Colonic mucosa (tissue), 4 donors: ENCODE results near the gene EFNA3. TPM values are rescaled to one million over a fixed set of nuclear protein-coding genes. Genes with fewer than 3 reads are reported as not detected.

Experiments
- DNase-seq: peaks from one replicate; pipeline ENCODE4 v3.0.0-alpha.2; 2020
- H3K27ac ChIP-seq: fragments of 200-600 bp; one replicate; pipeline ENCODE4 v1.8.0; 2021
- H3K27me3 ChIP-seq: fragments of 200-600 bp; one replicate; pipeline ENCODE4 v1.8.0; 2021
- H3K36me3 ChIP-seq: fragments of 200-600 bp; one replicate; pipeline ENCODE4 v1.8.0; 2021
- H3K4me1 ChIP-seq: fragments of 200-600 bp; one replicate; pipeline ENCODE4 v1.8.0; 2021; ENCODE audit warnings: mild to moderate bottlenecking
- H3K4me3 ChIP-seq: fragments of 200-600 bp; one replicate; pipeline ENCODE4 v1.8.0; 2021
- H3K9ac ChIP-seq, 2 donors: one replicate each; pipeline ENCODE4 v1.7.0; 2013; ENCODE audit warnings: control low read depth in 2 of 2, low read depth in 2 of 2, low read length in 2 of 2
- H3K9me3 ChIP-seq: fragments of 200-600 bp; one replicate; pipeline ENCODE4 v1.8.0; 2021
- CTCF ChIP-seq: fragments of 200-600 bp; IDR thresholded peaks from one replicate; pipeline ENCODE4 v1.8.0; 2022; ENCODE audit warnings: antibody characterized with exemption, mild to moderate bottlenecking
- intact Hi-C: fragments of 100-400 bp; cut with DNase I; formaldehyde crosslinking; loops from one replicate; pipeline ENCODE4 v1.14.1; 2022
- total RNA-seq, 2 donors: library from RNA; stranded (reverse); fragmentation: NEBNext Ultra II Directional in 1 of 2; extraction: Animal tissue kit (Norgen Biotek cat#: 25700) in 1 of 2; gene quantifications; one replicate each; pipeline ENCODE4 v1.2.1, GENCODE V29; 2021
- donor health status: healthy.
- donor health status: DM: no; HTN: no; CAD: no.
- donor health status: DM: no; HTN: no; CAD: no.

The EFNA3 gene
- total RNA-seq, 2 donors from 2014 or later, result 12.7 to 21.4 TPM

- peaks cover 14% of the 10 kb centered on the region for H3K4me1 ChIP-seq
- intact Hi-C loops, result no loop called here
Observed at GRCh38 chr1:155125946-155126555, 47.4 kb downstream of the EFNA3 start.

GRCh38 chr1:155126556-155127104, 48.0 kb downstream of the EFNA3 start:
- Histone ChIP-seq H3K36me3 (no peaks in the 10 kb centered on the region), H3K27me3 (peaks cover 4% of the 10 kb centered on the region), H3K4me3 (peak overlapping the region; percentile 78), H3K9me3 (no peaks in the 10 kb centered on the region), H3K4me1 (peaks cover 14% of the 10 kb centered on the region), H3K9ac (peak overlapping the region; percentile 82 to 100), H3K27ac (peak overlapping the region; percentile 92)
- peak; percentile 63 for DNase-seq
- intact Hi-C loops, result no loop called here
- no peak for TF ChIP-seq CTCF

More at GRCh38 chr1:155125946-155126555, 47.4 kb downstream of the EFNA3 start:
- Histone ChIP-seq H3K27me3 (peaks cover 4% of the 10 kb centered on the region), H3K9me3 (no peaks in the 10 kb centered on the region), H3K36me3 (no peaks in the 10 kb centered on the region), H3K27ac (peak overlapping the region; percentile 92), H3K4me3 (peak overlapping the region; percentile 78), H3K9ac (peak overlapping the region; percentile 82 to 100)
- TF ChIP-seq CTCF, result no peak
- DNase-seq, result peak; percentile 95

- no peak for TF ChIP-seq CTCF
- H3K9me3 ChIP-seq, result no peaks in the 10 kb centered on the region
- DNase-seq, result peak; percentile 91
- peak within 1 kb of the TSS; percentile 92 for H3K27ac ChIP-seq
- peaks cover 14% of the 10 kb centered on the region for H3K4me1 ChIP-seq
- H3K27me3 ChIP-seq, result peaks cover 4% of the 10 kb centered on the region
- H3K9ac ChIP-seq, result peak within 1 kb of the TSS; percentile 90 to 100
- intact Hi-C loops, result no loop called here
- peak within 1 kb of the TSS; percentile 78 for H3K4me3 ChIP-seq
- no peaks in the 10 kb centered on the region for H3K36me3 ChIP-seq
Observed at GRCh38 chr1:155127105-155127966, 48.7 kb downstream of the EFNA3 start, which contains the start of gene EFNA1. Gene EFNA1, plus strand, starts transcription at chr1:155127876. Its CDS starts 102 bp downstream, at chr1:155127978.

GRCh38 chr1:155127967-155128754, 49.5 kb downstream of the EFNA3 start:
- Histone ChIP-seq H3K4me3 (peak overlapping the region; percentile 78), H3K27ac (peak overlapping the region; percentile 92), H3K9ac (peak overlapping the region; percentile 90 to 100), H3K9me3 (no peaks in the 10 kb centered on the region), H3K27me3 (peaks cover 4% of the 10 kb centered on the region), H3K4me1 (peaks cover 15% of the 10 kb centered on the region), H3K36me3 (no peaks in the 10 kb centered on the region)
- DNase-seq, result no peak
- intact Hi-C loops, result no loop called here
- no peak for TF ChIP-seq CTCF
